Activated T-helper 9 cell treated with anti-CD3 and anti-CD28 coated beads, Interleukin-2, amount 50 U/mL, for 16 hours (primary cell): ENCODE results near the gene SUMF1.

ENCODE experiments used
- DNase-seq: peaks from one replicate; pipeline ENCODE4 v3.0.0-alpha.2; 2020; ENCODE audit warnings: low read depth

Gene SUMF1

GRCh38 chr3:4416427-4416945 is 50.6 kb downstream of the SUMF1 start:
- DNase-seq: no peak

GRCh38 chr3:4413467-4413866 is 53.6 kb downstream of the SUMF1 start:
- DNase-seq: no peak

- DNase-seq: no peak
These were observed 55.2 kb downstream of the SUMF1 start for GRCh38 chr3:4411833-4412232.

DNA sequence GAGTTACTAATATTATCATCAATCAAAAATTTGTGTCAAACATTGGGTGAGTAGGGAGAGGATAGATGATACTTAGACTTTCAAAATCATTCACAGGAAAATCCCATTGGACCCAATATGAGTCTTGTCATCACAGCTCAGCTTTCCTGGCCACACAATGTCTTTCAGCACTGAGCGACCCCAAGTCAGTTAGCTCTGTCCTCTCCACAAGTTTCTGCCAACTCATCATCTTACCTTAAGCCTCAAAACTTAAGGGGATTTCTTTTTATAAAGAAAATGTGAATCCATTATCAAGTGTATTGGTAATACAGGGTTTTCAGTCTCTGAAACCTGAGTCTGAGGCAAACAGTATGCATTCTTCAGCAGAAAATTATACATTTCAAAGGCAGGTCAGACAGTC is 55.8 kb downstream of the SUMF1 start:
- no peak for DNase-seq

DNA sequence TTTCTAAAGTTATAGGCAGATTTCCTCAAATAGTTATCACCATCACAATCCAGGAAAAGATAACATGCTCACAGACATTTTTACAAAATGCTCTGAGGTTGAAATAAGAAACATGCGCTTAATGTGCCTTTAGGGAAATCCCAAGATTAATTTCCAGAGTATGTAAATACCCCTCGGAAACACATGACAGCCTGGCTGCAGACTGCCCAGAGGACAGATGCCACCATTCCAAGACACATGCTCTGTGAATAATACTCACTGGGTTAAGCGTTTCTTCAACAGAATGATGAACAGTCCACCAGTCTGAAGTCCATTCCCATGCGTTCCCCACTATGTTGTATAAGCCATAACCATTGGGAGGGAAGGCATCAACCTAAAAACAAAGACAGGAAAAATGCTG is 56.5 kb downstream of the SUMF1 start:
- no peak for DNase-seq

DNA sequence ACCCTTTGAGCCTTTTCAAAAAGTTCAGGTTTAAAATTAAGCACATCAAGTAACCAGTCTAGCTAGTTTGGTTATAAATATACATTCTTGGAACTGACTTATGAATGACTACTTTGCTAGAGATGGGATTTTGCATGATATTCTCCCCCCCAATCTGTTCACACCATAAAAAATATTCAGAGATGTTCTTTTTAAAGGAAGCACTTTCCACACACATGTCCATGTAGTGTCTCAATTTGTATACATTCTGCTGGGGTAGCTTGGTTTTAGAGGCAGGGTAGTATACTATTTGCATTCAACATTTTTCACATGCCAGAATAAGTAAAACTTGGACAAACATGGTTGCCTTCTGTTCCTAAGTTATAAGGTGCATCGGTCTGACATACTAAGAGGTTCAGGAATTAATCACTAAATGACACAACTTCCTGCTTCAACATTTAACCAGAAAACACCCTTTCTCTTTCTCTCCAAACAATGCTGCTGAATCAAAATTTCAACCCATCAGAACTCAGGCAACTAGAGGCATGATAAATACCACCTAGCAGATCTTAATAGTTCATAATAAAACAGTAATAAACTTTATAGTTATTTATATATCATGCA is 57.0 kb downstream of the SUMF1 start:
- no peak for DNase-seq

DNA sequence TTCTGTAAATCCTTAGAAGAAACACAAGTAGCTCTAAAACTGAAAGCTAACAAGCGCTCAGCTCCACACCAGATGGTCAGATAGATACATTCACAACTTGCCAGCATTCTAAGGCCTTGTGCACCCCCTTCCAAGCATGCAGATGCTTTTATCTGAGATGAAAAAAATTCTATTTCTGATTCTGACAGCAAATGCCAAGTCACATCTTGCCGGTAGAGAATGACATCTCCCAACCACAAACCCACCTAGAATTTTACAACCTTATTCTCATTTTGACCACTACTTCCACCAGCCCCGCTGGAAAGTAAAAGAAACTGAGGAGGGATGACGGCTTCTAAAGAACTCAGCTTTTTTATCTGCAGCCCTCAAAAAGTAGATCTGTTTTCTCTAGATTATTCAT is 57.7 kb downstream of the SUMF1 start:
- no peak for DNase-seq

GRCh38 chr3:4408958-4409357 is 58.1 kb downstream of the SUMF1 start:
- DNase-seq: no peak

DNA sequence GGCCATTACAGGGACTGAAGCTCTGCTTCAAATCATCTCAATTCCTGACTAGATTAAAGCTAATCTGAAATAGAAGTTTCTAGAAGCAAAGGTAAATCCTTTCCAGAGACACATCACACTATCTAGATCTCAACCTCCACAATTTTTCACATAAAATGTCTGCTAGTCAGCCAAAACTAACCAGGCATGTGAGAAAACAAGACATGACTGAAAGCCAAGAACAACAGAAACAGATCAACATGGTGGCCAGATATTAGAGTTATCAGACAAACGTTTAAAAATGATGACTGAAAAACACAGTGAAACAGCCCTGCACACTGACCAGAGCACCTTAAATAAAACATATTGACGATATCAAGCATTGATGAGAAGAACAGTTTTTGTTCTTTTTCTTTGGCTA is 59.1 kb downstream of the SUMF1 start:
- DNase-seq: no peak

DNA sequence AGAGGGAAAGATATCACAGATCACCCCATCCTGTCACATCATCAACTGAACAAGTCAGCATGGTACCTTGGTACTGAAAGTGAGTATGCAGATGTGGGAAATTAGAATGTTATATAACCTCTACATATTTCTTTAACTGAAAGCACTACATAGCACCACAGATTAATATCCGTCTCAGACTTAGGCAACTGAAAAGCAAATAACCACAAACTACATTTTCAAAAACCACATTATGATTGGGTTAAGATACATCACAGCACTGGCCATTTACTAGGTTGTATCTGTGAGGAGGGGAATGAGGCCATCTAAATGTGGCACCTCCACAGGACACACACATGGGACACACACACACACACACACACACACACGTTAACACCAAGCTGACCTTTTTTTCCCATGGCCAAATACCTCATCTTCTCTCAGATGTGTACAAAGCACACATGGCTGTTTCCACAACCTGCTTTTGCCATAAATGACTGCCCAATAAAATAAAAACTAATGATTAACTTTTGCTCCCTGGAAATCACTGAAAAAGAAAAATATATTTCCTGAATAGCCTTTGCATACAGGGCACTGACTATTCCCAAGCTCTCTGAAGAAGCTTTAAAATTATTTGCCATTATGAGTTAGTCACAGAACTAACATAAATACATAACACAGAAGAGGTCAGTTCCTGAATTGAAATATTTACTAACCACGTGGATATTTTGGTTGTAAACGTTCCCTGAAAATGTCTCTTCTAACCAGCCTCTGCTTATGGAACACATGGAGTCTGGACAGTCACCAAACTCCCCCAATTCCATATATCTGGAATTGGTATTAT is 60.1 kb downstream of the SUMF1 start:
- DNase-seq: no peak

DNA sequence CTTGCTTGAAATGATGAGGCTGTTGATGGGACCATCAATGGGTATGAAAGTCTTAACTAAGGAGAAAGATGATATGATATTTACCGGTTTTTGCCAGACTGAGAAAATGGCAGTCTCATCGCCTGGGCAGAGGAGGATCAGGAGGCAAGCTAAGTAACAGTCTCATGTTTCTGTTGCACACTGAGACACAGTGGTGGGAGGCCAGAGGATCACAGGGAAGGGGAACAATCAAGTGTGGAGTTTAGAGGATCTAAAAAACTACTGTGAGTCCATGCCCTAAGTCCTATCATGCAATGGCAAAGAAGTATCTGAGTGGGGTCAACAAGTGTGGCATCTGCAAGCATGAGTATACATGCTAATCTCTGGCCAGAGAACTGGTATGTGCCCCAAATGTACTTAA is 62.2 kb downstream of the SUMF1 start:
- no peak for DNase-seq

DNA sequence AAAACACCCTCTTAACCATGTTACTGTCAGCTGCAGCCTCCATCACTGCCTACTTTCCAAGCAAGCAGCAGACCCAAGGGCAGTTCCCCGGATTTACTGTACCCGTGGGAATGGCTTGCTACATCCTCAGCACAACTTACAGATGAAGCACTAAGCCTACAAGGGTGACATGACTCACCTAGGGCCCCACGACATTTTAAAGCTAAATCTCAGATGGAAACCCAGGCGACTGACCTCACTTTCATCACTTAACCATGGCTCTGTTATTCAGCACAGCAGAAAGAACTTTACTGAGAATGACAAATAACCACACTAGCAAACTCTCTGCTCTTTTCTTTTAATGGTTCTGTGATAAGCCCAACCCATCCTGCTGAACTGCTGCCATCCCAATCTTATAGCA is 65.6 kb downstream of the SUMF1 start:
- DNase-seq: no peak

- DNase-seq: no peak
These were observed 67.6 kb downstream of the SUMF1 start for GRCh38 chr3:4399476-4399875.

- DNase-seq: no peak
These were observed 68.2 kb downstream of the SUMF1 start for GRCh38 chr3:4398941-4399245.

DNA sequence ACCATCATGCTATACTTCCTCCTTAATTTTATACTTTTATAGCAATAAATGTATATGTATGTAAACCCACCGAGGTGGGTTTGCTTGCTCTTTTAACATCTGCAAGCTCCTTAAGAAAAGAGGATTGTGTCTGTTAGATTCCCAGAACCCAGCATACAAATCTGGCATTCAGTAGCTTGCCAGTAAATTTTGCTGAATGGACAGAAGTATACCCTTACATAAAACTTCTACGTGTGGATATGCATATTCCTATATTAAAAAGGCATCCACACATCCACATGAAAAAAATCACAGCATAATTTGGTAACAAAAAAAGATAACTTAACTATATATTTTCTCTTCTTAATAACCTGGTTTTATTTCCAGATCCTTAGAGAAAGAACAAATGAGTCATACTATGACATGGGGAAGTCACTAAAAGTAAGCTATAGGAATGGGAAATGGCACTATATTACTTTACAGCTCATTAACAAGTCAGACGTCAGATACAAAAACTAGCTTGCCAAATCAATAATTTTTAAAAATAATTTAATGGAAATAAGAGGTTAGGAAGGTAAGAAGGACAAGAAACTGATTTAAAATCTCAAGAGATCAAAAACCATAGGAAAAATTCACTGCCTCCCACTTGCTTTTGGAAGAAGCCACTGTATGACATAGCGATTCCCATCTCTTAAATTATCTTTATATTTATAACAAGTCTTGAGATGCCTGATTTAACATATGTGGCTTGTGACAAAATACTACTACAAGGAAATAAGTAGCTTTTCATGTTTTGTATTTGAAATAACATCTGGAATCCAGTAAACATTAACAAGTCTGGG is 68.7 kb downstream of the SUMF1 start:
- DNase-seq: no peak

DNA sequence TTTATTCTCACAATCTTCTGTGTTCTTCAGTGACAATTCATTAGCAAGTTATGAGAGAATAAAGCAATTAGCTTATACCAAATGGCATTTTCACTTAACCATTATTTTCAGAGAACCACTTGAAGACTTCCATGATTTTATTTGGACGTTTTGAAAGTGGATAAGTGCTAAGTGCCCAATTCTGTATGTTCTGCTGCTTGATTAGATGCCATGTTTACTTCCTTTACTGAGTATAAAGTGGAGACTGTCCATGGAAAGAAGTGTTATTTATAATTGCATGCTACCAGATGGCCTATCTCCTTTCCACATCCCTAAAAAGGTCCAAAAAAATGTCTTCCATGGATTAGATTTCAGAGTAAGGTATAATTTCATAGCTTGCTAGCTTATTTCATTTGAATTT is 69.6 kb downstream of the SUMF1 start:
- no peak for DNase-seq

DNA sequence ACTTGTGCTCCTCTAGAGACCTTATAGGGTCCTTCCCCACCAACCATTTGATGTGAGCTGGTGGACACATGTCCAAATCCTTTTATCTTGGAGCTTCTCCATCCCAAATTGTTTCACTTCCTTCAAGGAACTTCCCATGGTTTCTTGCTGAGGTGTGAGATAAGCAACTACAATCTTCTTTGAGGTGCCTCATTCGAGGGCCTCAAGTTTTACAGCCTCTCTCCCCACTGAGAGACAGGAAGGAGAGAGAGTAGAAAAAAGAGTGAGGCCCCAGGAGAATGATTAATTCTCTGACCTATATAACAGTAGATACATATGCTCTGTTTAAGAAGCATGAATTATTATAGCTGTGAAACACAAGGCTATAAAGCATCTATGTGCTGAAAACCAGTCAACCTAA is 70.5 kb downstream of the SUMF1 start:
- DNase-seq: no peak

DNA sequence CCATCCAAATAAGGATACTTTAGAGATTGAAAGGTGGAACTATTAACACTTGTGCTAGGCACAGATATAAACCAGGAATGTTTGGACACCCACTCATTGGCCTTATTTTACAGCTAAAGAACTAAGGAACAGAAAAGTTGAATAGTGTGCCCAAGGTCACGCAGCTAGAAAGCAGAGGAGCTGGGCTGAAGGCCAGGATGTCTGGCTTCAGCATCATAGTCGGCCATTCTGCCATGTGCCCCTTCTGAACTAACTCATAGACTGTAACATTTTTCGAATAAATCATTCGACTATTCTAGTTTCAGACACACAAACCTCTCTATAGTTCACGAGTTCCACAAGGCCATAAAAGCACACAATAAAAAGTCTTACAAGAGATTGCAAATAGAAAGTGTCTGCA is 71.1 kb downstream of the SUMF1 start:
- no peak for DNase-seq

GRCh38 chr3:4395448-4395847 is 71.6 kb downstream of the SUMF1 start:
- no peak for DNase-seq

- DNase-seq: no peak
These were observed 72.5 kb downstream of the SUMF1 start for GRCh38 chr3:4394567-4394966.

- no peak for DNase-seq
These were observed 73.0 kb downstream of the SUMF1 start for GRCh38 chr3:4394048-4394447.

DNA sequence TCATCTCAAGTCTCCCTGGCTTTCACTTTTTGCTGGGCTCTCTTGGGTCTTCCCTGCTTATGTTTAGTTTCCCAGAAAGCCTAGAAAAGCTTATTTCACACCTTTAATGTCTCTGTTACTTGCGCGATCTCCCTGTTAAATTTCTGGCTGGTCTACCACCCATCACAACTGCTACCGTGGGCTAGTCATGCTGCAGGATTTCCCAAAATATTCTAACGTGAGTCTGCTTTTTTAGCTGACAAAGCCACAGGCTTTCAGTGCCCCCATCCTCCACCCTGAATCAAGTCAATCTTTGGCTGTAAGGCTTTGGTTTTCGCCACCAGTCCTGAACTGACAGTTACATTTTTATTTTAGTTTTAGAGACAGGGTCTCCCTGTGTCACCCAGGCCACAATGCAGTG is 74.1 kb downstream of the SUMF1 start:
- no peak for DNase-seq
